ENCODE measurements around the gene KCNS1.

KCNS1 gene

GRCh38 chr20:45052698-45053429 lies 48.1 kb downstream of the KCNS1 start:
- in situ Hi-C loops (cut with MboI; ENCODE audit: low sequenced_read_pairs) = no loop called here

DNA sequence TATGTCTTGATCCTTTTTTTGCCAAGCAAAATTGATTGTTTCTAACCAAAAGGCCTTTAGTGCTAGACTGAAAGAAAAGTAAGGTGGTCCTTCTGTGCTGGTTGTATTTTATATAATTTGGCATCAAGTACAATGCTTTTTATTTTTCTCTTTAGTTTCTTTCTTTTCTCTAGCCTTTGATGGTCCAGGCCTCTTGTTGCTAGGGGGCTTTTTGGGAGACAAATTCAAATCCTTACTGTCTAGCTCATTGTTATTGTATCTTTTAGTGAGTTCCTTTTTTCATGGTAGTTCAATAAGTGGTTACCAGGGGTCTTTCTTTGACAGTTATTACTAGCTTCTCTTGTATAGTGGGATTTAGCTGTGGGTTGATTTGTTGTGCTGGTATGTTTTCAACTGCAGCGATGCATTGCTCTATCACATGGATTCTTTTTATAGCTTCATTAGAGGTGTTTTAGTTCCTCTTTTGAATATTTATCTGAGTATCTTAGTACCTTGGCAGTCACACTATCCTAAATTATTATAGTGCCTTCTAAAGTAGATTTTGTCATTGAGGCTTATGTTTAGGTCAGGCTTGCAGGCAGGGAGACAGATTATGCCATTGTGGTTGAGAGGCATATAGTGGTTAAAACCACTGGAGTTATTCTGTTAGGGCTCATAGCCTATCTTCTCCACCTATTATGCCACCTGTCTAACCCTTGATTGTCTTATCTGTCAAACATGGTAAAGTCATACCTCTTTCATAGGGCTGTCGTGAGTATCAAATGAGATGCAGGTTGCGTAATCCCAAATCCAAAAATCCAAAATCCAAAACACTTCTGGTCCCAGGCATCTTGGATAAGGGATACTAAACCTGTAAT lies 49.5 kb downstream of the KCNS1 start:
- in situ Hi-C loops (cut with MboI; ENCODE audit: low sequenced_read_pairs) = no loop called here

DNA sequence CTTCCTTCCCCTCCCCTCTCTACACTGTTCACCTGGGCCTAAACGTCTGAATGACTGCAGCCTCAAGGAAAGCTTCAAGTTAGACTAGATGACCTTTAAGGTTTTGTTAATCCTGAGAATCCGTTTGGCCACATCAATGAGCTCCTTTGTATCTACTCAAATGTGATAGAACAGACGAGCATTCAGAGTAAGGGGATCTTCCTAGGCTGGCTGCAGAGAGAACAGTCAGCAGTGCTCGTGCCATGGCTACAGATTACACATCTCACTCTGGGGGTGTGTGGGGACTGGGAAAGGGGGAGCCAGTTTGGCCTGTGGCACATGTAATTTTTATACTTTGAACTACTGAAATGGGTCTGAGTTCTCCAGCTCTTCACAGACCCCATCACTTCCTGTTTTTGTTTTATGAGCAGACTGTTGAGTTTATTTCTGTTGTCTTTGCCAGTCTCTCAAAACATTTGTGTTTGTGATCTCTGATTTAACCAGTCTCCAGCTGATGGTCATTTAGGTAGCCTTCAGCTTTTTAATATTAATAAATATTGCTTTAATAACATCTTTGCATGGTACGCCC lies 50.9 kb downstream of the KCNS1 start:
- in situ Hi-C loops (cut with MboI; ENCODE audit: low sequenced_read_pairs) = no loop called here

- in situ Hi-C loops (cut with MboI; ENCODE audit: low sequenced_read_pairs) = no loop called here
These were observed 51.5 kb downstream of the KCNS1 start for GRCh38 chr20:45049438-45049837.

GRCh38 chr20:45047581-45048119 lies 53.3 kb downstream of the KCNS1 start:
- in situ Hi-C loops (cut with MboI; ENCODE audit: low sequenced_read_pairs) = no loop called here

DNA sequence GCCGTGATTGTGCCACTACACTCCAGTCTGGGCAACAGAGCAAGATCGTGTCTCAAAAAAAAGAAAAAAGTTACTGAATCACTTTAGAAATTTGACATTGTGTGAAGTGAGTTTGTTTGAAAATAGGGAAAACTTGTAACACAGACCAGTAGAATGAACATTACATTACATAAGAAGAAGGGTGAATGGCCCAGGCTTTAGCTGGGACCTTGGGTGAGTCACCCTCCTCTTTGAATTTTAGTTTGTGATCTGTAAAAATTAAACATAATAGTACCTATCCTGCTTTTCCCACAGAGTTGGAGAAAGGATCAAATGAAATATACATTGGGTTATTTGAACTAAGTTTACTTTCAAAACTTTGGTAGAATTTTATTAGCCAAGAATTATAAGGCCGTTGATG lies 56.3 kb downstream of the KCNS1 start:
- in situ Hi-C loops (cut with MboI; ENCODE audit: low sequenced_read_pairs) = no loop called here

GRCh38 chr20:45044084-45044573 lies 56.8 kb downstream of the KCNS1 start:
- in situ Hi-C loops (cut with MboI; ENCODE audit: low sequenced_read_pairs) = no loop called here

- in situ Hi-C loops (cut with MboI; ENCODE audit: low sequenced_read_pairs) = no loop called here
These were observed 57.9 kb downstream of the KCNS1 start for GRCh38 chr20:45042978-45043377.
